Measurements from ENCODE around the gene PARD3. TPM values are rescaled to one million over a fixed set of nuclear protein-coding genes. Genes with fewer than 3 reads are reported as not detected.

PARD3 gene
- total RNA-seq, 2 donors from 2014 or later = 36.1 to 48.5 TPM

GRCh38 chr10:34612938-34613337, 202.2 kb downstream of the PARD3 start:
- H3K4me1 ChIP-seq = peaks cover 4% of the 10 kb centered on the region
- H3K4me3 ChIP-seq = no peak overlapping the region
- DNase-seq (no peak), ATAC-seq (no peak)
- WGBS, 2 donors = 91 to 100% methylated on average over 1 of the region's 1 CpG
- H3K27me3 ChIP-seq = no peaks in the 10 kb centered on the region
- H3K36me3 ChIP-seq (replicated peaks in 1 of 2; ENCODE audit: insufficient read depth in 1 of 2, low read depth in 2 of 2) = no peaks in the 10 kb centered on the region
- H3K27ac ChIP-seq = no peak overlapping the region
- no peaks in the 10 kb centered on the region for H3K9me3 ChIP-seq
- no peak for TF ChIP-seq POLR2A (IDR thresholded peaks at IDR 0.05)
- TF ChIP-seq CTCF (IDR thresholded peaks at IDR 0.05) = no peak
- intact Hi-C loops (cut with DNase I) = no loop called here

DNA sequence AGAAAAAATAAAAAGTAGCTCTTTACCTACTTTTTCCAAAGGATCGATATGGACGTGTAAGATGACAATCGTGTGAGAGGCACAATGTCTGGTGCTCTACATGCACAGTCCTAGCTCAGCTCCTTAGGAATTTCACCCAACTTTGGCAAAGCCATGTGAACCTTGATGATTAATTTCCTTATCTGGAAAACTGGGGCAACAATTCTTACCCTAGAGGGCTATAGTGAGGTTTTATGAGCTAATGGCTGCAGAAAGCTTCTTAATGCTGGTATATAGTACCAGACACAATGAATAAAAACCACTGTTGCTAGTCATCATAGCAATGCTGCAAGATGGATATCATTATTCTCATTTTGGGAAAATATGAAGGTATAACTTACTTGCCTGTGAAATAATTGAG, 202.7 kb downstream of the PARD3 start:
- H3K27me3 ChIP-seq = no peaks in the 10 kb centered on the region
- DNase-seq = no peak
- H3K27ac ChIP-seq = no peak overlapping the region
- no peak for TF ChIP-seq CTCF (IDR thresholded peaks at IDR 0.05)
- TF ChIP-seq POLR2A (IDR thresholded peaks at IDR 0.05) = no peak
- 94 to 99% methylated on average over 3 of the region's 3 CpGs for WGBS, 2 donors
- no peak for ATAC-seq
- no peaks in the 10 kb centered on the region for H3K36me3 ChIP-seq (replicated peaks in 1 of 2; ENCODE audit: insufficient read depth in 1 of 2, low read depth in 2 of 2)
- intact Hi-C loops (cut with DNase I) = no loop called here
- H3K4me3 ChIP-seq = no peak overlapping the region
- peaks cover 4% of the 10 kb centered on the region for H3K4me1 ChIP-seq
- H3K9me3 ChIP-seq = no peaks in the 10 kb centered on the region

GRCh38 chr10:34609287-34609940, 205.7 kb downstream of the PARD3 start:
- H3K9me3 ChIP-seq = no peaks in the 10 kb centered on the region
- TF ChIP-seq POLR2A (IDR thresholded peaks at IDR 0.05) (no peak), CTCF (IDR thresholded peaks at IDR 0.05) (no peak)
- 83 to 91% methylated on average over 9 of the region's 9 CpGs for WGBS, 2 donors
- H3K4me1 ChIP-seq = peaks cover 4% of the 10 kb centered on the region
- intact Hi-C loops (cut with DNase I) = no loop called here
- H3K27ac ChIP-seq = no peak overlapping the region
- DNase-seq = no peak
- no peak for ATAC-seq
- H3K27me3 ChIP-seq = no peaks in the 10 kb centered on the region
- H3K36me3 ChIP-seq (replicated peaks in 1 of 2; ENCODE audit: insufficient read depth in 1 of 2, low read depth in 2 of 2) = no peaks in the 10 kb centered on the region
- H3K4me3 ChIP-seq = no peak overlapping the region

DNA sequence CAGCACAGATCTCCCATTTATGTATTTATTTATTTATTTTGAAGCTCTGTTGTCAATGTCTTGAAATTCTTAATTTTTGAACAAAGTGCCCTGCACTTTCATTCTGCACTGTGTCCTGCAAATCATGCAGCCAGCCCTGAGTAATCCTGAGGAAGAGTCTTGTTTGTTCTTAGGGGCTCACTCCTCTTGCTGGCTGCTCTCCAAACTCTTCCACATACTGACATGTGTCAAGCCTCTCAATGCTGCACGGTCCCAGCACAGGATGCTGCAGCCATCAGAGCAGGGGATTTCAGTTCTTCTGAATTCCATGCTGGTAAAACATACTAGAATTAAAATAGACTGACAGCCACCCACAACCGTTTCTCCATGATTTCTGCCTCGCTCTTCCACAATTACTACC, 207.2 kb downstream of the PARD3 start:
- ATAC-seq (no peak), DNase-seq (no peak)
- Histone ChIP-seq H3K27me3 (no peaks in the 10 kb centered on the region), H3K27ac (no peak overlapping the region), H3K9me3 (no peaks in the 10 kb centered on the region), H3K4me1 (peaks cover 4% of the 10 kb centered on the region), H3K36me3 (replicated peaks in 1 of 2; ENCODE audit: insufficient read depth in 1 of 2, low read depth in 2 of 2) (no peaks in the 10 kb centered on the region), H3K4me3 (no peak overlapping the region)
- TF ChIP-seq POLR2A (IDR thresholded peaks at IDR 0.05) (no peak), CTCF (IDR thresholded peaks at IDR 0.05) (no peak)
- WGBS, 2 donors = 63 to 69% methylated on average over 3 of the region's 3 CpGs
- intact Hi-C loops (cut with DNase I) = no loop called here

- Histone ChIP-seq H3K27ac (no peak overlapping the region), H3K27me3 (no peaks in the 10 kb centered on the region), H3K9me3 (no peaks in the 10 kb centered on the region), H3K4me1 (no peaks in the 10 kb centered on the region), H3K4me3 (no peak overlapping the region), H3K36me3 (replicated peaks in 1 of 2; ENCODE audit: insufficient read depth in 1 of 2, low read depth in 2 of 2) (no peaks in the 10 kb centered on the region)
- TF ChIP-seq CTCF (IDR thresholded peaks at IDR 0.05) (no peak), POLR2A (IDR thresholded peaks at IDR 0.05) (no peak)
- DNase-seq (no peak), ATAC-seq (no peak)
- WGBS, 2 donors = 80 to 81% methylated on average over 4 of the region's 4 CpGs
- intact Hi-C loops (cut with DNase I) = no loop called here
Observed at GRCh38 chr10:34606890-34607289, 208.2 kb downstream of the PARD3 start.
